Stimulated activated CD4-positive, alpha-beta T cell treated with anti-CD3 and anti-CD28 coated beads, Interleukin-1b, Interleukin-23, amount 100 ng/mL, for 1 hour (primary cell): Measurements from ENCODE around the gene RNF166.

ENCODE experiments used
- DNase-seq, 2 donors: peaks; one replicate each; pipeline ENCODE4 v3.0.0-alpha.2; 2020; ENCODE audit warnings: low read depth in 2 of 2

The RNF166 gene

DNA sequence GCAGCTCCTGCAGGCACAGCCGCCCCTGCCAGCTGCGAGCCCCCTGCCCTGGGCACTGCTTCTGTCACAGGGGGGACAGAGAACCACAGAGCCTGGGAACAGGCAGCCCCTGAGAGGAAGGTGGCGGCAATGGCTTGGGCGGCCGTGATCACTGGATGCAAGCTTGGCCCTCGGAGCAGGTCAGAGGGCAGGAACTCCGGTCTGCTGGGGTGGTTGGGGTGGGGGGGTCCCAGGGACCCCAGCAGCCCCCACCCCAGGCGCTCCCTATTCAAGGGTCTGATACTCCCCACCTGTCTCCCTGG lies 53.5 kb downstream of the RNF166 start:
- DNase-seq: no peak

DNA sequence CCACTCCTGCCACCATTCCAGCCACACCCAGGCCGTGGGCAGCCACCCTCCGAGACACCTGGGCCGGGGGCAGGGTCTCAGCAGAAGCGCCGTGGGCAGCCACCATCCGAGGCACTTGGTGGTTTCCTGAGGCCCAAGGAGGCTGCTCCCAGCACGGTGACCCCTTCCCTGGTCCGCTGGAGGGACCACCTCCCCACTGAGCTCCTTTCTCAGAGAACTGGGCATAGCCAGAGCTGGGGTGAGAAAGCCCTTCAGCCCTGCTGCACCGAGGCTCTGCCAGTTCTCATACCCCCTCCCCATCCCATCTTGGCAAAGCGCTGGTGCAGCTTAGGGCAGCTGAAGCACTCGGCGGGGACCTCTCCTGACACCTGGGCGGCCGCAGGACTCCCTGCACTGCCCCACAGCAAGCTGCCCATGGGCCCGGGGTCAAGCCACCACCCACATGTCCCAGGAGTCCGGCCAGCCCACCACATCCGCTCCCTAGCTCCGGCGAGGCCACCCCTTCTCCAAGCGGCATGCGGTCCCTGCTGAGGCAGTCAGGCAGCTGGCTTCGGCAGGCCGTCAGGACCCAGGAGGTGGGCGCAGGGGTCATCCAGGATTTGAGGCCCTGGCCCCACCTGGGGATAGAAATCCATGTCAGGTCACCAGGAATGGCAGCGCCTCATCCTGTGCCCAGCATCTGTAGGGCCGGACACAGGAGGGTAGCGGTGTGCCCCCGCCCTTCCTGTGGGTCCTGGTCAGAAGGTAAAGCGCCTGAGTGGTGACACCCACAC lies 54.0 kb downstream of the RNF166 start:
- DNase-seq: no peak

DNA sequence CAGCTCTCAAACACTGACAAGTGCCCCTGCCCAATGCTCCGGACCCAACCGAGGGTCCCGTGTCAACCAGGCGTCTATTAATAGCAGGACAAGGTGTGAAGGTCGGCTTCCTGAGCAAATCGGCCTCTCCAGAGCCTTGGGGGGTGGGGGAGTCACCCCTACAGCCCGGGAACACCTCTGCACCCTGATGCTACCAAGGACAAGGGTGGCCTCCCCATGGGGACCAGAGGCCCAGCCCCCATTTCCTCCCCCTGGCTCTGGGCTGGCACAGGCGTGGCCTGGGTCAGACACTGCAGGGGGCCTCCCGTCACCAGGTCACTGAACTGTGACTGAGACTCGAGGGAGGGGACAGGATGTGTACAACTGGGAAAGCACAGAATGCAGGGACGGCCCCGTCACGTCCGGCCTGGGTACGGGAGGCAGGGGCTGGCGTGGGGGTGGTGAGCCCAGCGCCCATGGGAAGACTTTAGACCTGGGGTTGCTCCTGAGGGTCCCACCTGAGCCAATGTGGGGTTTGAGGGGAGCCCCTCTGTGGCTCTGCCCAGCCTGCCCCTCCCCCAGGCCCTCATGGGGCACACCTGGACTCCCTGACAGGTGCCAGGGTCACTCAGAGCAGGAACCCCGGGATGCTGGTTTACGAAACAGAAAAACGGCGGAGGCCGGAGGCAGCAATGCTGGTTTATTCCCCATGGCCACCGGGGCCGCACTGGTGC lies 54.8 kb downstream of the RNF166 start:
- peak in 1 of 2 donors; percentile 45 for DNase-seq

DNA sequence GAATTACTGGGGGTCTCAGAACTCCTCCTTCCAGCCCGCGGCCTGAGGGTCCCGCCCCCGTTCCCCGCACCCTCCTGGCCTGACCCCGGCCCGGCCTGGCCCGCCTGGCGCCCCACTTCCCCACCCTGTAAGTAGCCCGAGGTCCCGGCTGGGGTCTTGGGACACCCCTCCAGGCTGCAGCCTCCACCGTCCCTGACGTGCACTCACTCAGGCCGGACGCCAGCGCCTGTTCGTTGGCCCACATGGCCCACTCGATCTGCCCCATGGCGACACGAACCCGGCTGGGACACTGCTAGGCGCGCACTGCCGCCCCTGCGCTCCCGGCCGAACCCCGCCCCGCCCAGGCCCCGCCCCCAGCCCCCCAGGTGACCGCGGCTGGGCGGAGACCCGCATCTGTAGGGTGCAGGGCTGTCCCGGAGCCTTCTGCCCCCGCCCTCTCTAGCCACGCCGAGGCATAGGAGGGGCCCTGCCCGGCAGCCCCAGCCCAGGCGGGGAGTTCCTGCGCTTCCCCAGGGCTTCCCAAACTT lies 55.4 kb downstream of the RNF166 start, which contains the start of gene CYBA:
CYBA (minus strand) TSS at position 305 of the 527 bp plus-strand sequence; CDS start at position 265, 40 bp downstream.
- peak; percentile 59 for DNase-seq

DNA sequence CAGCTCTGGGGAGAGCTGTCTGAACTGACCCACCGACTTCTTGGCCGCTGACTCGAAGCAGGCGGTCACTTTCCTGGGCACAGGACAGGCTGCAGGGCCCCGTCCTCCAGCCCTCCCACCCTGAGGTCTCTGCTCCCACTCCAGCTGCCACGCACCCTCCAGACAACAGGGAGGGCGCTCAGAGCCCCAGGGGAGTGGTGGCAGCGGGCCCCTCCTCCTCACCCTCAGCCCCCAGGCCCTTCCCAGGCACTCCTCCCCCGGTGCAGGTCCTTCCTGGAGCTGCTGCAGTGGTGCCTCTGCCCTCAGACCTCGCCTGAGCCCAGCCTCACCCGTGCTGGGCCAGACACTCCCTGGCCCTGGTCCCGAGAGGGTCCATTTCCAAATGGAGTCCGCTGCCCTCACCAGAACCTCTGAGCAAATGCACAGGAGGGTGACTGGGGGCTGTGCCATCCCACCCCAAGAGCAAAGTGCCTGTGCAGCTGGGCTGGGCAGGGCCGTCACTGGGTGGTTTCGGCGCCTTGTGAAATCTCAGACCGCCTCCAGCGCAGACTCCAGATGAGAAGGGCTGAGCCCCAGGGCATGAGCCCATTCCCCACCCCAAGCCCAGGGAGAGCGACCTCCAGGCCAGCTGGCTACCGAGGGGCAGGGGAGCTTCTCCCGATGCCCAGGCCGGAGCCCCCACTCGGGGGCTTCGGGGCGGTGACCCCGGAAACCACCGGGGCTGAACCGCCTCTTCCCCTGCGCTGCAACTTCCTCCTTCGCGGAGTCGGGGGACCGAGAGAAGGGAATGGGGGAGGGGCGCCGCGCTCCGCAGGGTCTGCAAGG lies 56.1 kb downstream of the RNF166 start:
- DNase-seq: no peak

DNA sequence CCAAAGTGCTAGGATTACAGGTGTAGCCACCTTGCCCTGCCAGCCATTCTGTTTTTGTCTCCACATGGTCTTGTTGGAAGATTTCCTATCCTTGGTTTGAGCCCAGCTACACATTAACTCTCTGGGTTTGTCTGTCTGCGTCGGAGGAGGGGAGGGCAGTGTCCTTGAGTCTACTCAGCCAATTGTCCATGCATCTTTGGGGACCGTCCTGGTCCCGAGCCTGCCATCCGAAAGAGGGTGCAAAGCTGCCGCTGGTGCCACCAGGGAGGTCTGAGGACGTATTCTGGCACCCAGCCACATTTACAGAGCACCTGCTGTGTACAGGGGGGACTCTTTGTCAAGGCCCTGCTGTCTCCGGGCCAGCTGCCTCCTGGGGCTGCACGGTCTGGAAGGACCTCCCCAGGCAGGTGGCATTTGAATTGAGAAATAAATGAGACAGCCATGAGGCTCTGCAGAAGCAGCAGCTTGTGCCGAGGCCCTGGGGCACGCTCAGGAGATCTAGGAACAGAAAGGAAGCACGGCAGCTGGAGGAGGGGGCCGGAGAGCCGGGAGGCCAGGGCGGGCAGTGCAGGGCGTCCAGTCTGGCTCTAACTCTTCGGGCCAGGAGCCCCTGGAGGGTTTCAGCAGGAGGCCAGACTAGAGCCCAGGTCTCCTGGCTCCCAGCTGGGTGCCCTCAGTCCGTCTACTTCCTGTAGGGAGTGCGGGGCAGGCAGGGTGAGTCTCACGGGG lies 56.8 kb downstream of the RNF166 start:
- DNase-seq: no peak

DNA sequence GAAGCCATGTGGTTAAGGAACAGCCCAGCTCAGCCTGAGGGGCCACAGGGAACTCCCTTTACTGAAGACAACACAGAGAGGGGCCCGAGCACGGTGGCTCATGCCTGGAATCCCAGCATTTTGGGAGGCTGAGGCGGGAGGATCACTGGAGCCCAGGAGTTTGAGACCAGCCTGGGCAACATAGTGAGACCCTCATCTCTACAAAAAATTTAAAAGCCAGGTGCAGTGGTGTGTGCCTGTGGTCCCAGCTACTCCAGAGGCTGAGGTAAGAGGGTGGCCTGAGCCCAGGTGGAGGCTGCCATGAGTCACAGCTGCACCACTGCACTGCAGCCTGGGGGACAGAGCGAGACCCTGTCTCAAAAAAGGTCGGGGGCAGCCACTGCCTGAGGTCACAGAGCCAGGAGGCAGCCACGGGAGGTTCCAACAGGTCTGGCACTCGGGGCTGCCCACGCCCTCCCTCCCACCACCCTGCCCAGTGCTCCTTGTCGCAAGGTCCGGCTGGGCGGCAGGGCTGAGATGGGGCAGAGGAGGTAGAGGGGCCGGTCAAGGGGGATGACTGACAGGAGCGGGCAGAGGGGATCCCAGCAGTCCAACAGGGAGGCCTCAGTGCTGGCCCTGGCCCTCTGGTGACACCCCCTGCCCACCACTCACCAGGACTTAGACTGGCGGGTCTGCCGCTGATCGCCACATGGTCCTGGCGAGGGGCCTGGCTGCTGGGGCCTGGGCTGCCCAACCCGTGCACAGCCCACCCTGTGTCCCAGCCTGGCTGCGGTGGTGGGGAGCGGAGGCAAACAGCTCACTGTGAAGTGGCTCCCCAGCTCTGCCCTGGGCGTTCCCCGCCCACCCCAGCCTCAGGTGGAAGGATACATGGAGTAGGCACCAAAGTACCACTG lies 58.8 kb downstream of the RNF166 start:
- no peak for DNase-seq
